ENCODE data around the gene SH3BP5.
A peak's percentile ranks its signal among the peaks of the same experiment; 100 is the strongest.

The SH3BP5 gene

GRCh38 chr3:15295506-15295905 lies 36.9 kb downstream of the SH3BP5 start:
- H3K4me3 ChIP-seq (ENCODE audit: low read depth, low read length), result no peak overlapping the region
- TF ChIP-seq CTCF (IDR thresholded peaks at IDR 0.05; ENCODE audit: low read depth, low read length, missing control alignments), result no peak
- DNase-seq (ENCODE audit: low read depth), result no peak

DNA sequence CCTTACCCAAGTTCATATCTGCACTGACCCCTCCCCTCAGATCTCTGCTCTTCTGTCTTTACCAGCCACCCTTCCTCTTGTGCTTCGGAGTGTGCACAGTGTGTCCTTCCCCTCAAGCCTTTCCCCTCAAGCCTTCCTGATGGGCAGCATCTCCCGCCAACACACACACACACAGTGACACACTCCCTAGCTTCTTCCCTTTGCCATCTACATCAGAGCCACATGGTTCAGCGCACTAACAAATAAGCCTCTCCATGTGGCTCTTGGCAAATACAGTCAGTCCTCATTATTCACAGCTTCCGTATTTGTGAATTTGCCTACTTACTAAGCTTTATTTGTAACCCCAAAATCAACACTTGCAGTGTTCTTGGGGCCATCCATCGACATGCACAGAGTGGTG lies 37.5 kb downstream of the SH3BP5 start:
- no peak overlapping the region for H3K4me3 ChIP-seq (ENCODE audit: low read depth, low read length)
- no peak for DNase-seq (ENCODE audit: low read depth)
- no peak for TF ChIP-seq CTCF (IDR thresholded peaks at IDR 0.05; ENCODE audit: low read depth, low read length, missing control alignments)

GRCh38 chr3:15292765-15293522 lies 39.4 kb downstream of the SH3BP5 start:
- no peak for TF ChIP-seq CTCF (IDR thresholded peaks at IDR 0.05; ENCODE audit: low read depth, low read length, missing control alignments)
- H3K4me3 ChIP-seq (ENCODE audit: low read depth, low read length), result no peak overlapping the region
- no peak for DNase-seq (ENCODE audit: low read depth)

DNA sequence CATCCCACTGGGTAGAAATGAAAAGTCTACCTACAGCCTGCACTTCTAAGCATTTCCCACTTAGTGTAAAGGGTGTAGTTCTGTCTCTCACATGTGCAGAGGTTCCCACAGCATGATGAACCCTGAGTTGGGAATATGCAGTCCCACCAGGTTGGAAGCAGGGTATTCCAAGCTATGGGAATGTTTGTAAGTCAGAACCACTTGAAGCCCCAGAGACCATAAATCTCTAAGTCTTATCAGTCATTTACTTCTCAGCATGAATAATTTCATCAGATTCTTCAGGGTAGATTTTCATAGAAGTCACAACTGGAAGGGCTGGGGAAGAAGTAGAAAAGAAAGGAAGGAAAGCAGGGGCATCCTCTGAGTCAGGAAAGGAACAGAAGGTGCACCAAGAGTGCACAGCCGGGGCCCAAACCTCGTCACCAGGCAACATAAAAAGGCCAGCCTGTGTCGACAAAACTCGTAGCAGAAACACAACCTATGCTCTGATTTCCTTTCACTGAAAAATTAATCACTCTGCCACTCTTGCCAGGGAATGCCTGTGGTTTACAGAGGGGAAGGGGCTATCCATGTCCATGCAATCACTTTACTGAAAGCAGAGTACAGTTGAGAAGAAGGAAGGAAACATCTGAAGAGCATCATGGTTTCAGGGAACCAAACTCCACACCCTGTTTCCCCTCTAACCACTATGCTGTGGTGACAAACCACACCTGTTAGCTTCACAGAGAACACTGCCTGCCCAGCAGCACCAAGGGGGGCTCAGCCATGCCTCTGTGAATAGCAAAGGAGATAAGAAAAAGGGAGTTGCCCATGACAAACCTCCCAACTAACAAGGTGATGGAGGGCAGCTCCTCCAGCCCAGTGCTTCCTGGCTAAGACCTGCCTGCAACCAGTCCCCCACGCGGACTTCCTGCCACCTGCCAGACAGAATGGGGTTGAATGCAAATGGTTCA lies 40.5 kb downstream of the SH3BP5 start:
- DNase-seq (ENCODE audit: low read depth), result peak; percentile 79
- TF ChIP-seq CTCF (IDR thresholded peaks at IDR 0.05; ENCODE audit: low read depth, low read length, missing control alignments), result no peak
- H3K4me3 ChIP-seq (ENCODE audit: low read depth, low read length), result no peak overlapping the region; the same call in 1 of the 2 replicates

GRCh38 chr3:15290736-15291135 lies 41.6 kb downstream of the SH3BP5 start:
- no peak for TF ChIP-seq CTCF (IDR thresholded peaks at IDR 0.05; ENCODE audit: low read depth, low read length, missing control alignments)
- no peak overlapping the region for H3K4me3 ChIP-seq (ENCODE audit: low read depth, low read length)
- DNase-seq (ENCODE audit: low read depth), result no peak

DNA sequence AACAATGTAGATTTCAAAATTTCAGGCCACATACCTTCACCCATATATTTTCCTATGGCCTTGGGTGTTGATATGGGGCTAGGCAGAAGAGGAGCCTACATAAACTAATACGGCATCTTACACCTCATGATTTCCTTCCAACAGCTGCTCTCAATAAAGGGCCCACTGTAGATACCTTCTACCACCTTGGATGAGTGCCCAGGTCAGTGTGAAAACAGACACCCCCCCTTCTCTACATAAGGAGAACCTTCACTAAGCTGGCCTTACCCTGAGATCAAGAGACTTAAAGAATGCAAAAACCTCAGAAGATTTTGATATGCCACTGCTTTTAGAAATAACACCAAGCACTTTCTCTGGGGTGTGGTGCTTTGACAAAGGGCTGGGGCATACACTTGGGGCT lies 42.7 kb downstream of the SH3BP5 start:
- no peak overlapping the region for H3K4me3 ChIP-seq (ENCODE audit: low read depth, low read length)
- DNase-seq (ENCODE audit: low read depth), result no peak
- no peak for TF ChIP-seq CTCF (IDR thresholded peaks at IDR 0.05; ENCODE audit: low read depth, low read length, missing control alignments)

All from GM12864 (cell line).